HG02588 (cell line): ENCODE data around the gene SVIL.
"Not testable (repeated sequence)": the region's sequence is repeated elsewhere in the genome, so short reads cannot be mapped to it uniquely, and the experiment has no call there.

Source experiments
- ATAC-seq: cut with Tn5 transposase; IDR thresholded peaks from one replicate; pipeline ENCODE4 v1.9.1; 2021; ENCODE audit warnings: mild to moderate bottlenecking, moderate library complexity; ENCODE audit not compliant: unreplicated experiment

SVIL gene

GRCh38 chr10:29493697-29494096, 141.1 kb downstream of the SVIL start:
- no peak for ATAC-seq

- no peak for ATAC-seq
Observed at GRCh38 chr10:29492774-29493173, 142.0 kb downstream of the SVIL start.

- no peak for ATAC-seq
Observed at GRCh38 chr10:29491918-29492317, 142.9 kb downstream of the SVIL start.

GRCh38 chr10:29490781-29491280, 143.9 kb downstream of the SVIL start:
- not testable (repeated sequence) for ATAC-seq

- ATAC-seq, result not testable (repeated sequence)
Observed at GRCh38 chr10:29488471-29488870, 146.3 kb downstream of the SVIL start.

GRCh38 chr10:29487884-29488266, 146.9 kb downstream of the SVIL start:
- ATAC-seq, result not testable (repeated sequence)

- not testable (repeated sequence) for ATAC-seq
Observed at GRCh38 chr10:29487032-29487883, 147.5 kb downstream of the SVIL start.

GRCh38 chr10:29486433-29486832, 148.3 kb downstream of the SVIL start:
- peak; percentile 72 for ATAC-seq

GRCh38 chr10:29484677-29485076, 150.1 kb downstream of the SVIL start:
- not testable (repeated sequence) for ATAC-seq

- ATAC-seq, result no peak
Observed at GRCh38 chr10:29482591-29483431, 152.0 kb downstream of the SVIL start.

GRCh38 chr10:29481906-29482440, 152.8 kb downstream of the SVIL start:
- ATAC-seq, result no peak

GRCh38 chr10:29479981-29480954, 154.5 kb downstream of the SVIL start:
- no peak for ATAC-seq

GRCh38 chr10:29479081-29479925, 155.5 kb downstream of the SVIL start:
- ATAC-seq, result no peak

- no peak for ATAC-seq
Observed at GRCh38 chr10:29473406-29474100, 161.2 kb downstream of the SVIL start.

- ATAC-seq, result no peak
Observed at GRCh38 chr10:29473087-29473356, 161.7 kb downstream of the SVIL start.

- ATAC-seq, result no peak
Observed at GRCh38 chr10:29472301-29473086, 162.3 kb downstream of the SVIL start.

GRCh38 chr10:29471544-29471859, 163.3 kb downstream of the SVIL start:
- no peak for ATAC-seq

- no peak for ATAC-seq
Observed at GRCh38 chr10:29470843-29471543, 163.8 kb downstream of the SVIL start.
